Heart left ventricle (tissue), 16 donors: ENCODE results near the gene LGALS1. TPM values are rescaled to one million over a fixed set of nuclear protein-coding genes. Genes with fewer than 3 reads are reported as not detected.

Experiments used
- ATAC-seq, 4 donors: fragments of 200-7000 bp; cut with Tn5 transposase; one replicate each; pipeline ENCODE4 v1.9.1; 2020 to 2022; ENCODE audit warnings: moderate library complexity in 4 of 4, mild to moderate bottlenecking in 3 of 4, moderate number of reproducible peaks in 1 of 4
- DNase-seq, 5 donors: peaks; one replicate each; pipeline ENCODE4 v3.0.0-alpha.2; 2020
- H3K27ac ChIP-seq, 12 donors: fragments of 200-600 bp; sonication (generic) in 4 of 12; one replicate each; pipeline versions ENCODE4 v1.5.0 to v1.8.0; 2016 to 2022; ENCODE audit warnings: mild to moderate bottlenecking in 2 of 12
- H3K27me3 ChIP-seq, 9 donors: fragments of 200-600 bp; sonication (generic) in 2 of 9; one replicate each; pipeline versions ENCODE4 v1.5.1 to v1.8.0; 2016 to 2022; ENCODE audit warnings: mild to moderate bottlenecking in 3 of 9
- H3K36me3 ChIP-seq, 9 donors: fragments of 200-600 bp; sonication (generic) in 2 of 9; one replicate each; pipeline versions ENCODE4 v1.5.0 to v1.8.0; 2018 to 2022; ENCODE audit warnings: mild to moderate bottlenecking in 2 of 9
- H3K4me1 ChIP-seq, 12 donors: fragments of 200-600 bp; sonication (generic) in 4 of 12; one replicate each; pipeline versions ENCODE4 v1.5.0 to v1.8.0; 2016 to 2022; ENCODE audit warnings: mild to moderate bottlenecking in 3 of 12
- H3K4me3 ChIP-seq, 12 donors: fragments of 200-600 bp; sonication (generic) in 4 of 12; one replicate each; pipeline versions ENCODE4 v1.5.0 to v1.8.0; 2017 to 2022; ENCODE audit warnings: mild to moderate bottlenecking in 9 of 12, moderate library complexity in 4 of 12
- H3K9me3 ChIP-seq, 12 donors: fragments of 200-600 bp; sonication (generic) in 4 of 12; one replicate each; pipeline versions ENCODE4 v1.5.0 to v1.8.0; 2016 to 2022; ENCODE audit warnings: mild to moderate bottlenecking in 1 of 12
- POLR2A ChIP-seq, 2 donors: fragments of 450-650 bp; IDR thresholded peaks; one replicate each; pipeline ENCODE4 v1.6.1; 2017; ENCODE audit warnings: antibody characterized with exemption in 2 of 2, mild to moderate bottlenecking in 2 of 2, moderate library complexity in 2 of 2
- WGBS, 4 donors: extraction: QIAGEN DNeasy Blood & Tissue Kit in 2 of 4; methylation state at CpG; one replicate each; pipeline versions ENCODE4 v1.1.5 to v1.1.7; 2013 to 2018; 5-methylcytosine and 5-hydroxymethylcytosine counted together
- intact Hi-C, 10 donors: fragments of 100-400 bp; cut with DNase I; formaldehyde crosslinking; loops; one replicate each; pipeline versions ENCODE4 v1.11.1 to v1.14.2; 2022
- polyA plus RNA-seq, 2 donors: library from polyadenylated mRNA; stranded (reverse); fragments of 200-250 nt; gene quantifications; one replicate each; pipeline ENCODE4 v1.2.3, GENCODE V29; 2013
- total RNA-seq, 9 donors: library from RNA; depleted of rRNA in 2 of 9; stranded (reverse); fragments of >200 nt in 2 of 9; fragmentation: NEBNext Ultra II Directional in 3 of 9; extraction: Animal tissue kit (Norgen Biotek cat#: 25700) in 3 of 9; gene quantifications; one replicate each; pipeline versions ENCODE4 v1.1.0 to v1.2.4, GENCODE V29; 2016 to 2023
- TF ChIP-seq, protein P1 (sequence below), 12 donors: fragments of 200-600 bp; sonication (generic) in 4 of 12; IDR thresholded peaks; one replicate each; pipeline versions ENCODE4 v1.5.0 to v1.8.0; 2018 to 2022; ENCODE audit warnings: antibody characterized with exemption in 12 of 12, mild to moderate bottlenecking in 5 of 12
- donor health status: ischemic (EF 13 %, LVEDD 7.1; RV severe dilation, severe dysfunction).
- donor health status: healthy with polysubstance abuse.
- donor health status: DM: no; HTN: yes; CAD: no.
- donor health status: DM: no; HTN: no; CAD: no.
- donor health status: ischemic (EF 25% LVEDD 6.9; RV normal size, moderate dysfunction).
- donor health status: ischemic (EF 25% LVEDD 5.7; RV mildly dilated, moderate dysfunction).
- donor health status: healthy.
- donor health status: DM: yes; HTN: yes; CAD: no.
- donor health status: ischemic (EF 35%, LVEDD 5.7; RV mildly dilated, moderate dysfunction).
- donor health status: nonischemic (EF 11% LVEDD 7.7; RV severe dilation, severe dysfunction).
- donor health status: DM: yes; HTN: yes; CAD: no.
- donor health status: PGD.
- donor health status: ischemic (EF 29% LVEDD 5.4; RV normal size, mild dysfunction).
- donor health status: nonischemic (EF 23%, LVEDD 6.1; RV moderate dilation, normal function).

Gene LGALS1
- total and polyA plus RNA-seq, 11 donors, result 722 to 2,204 (median 951) TPM

DNA sequence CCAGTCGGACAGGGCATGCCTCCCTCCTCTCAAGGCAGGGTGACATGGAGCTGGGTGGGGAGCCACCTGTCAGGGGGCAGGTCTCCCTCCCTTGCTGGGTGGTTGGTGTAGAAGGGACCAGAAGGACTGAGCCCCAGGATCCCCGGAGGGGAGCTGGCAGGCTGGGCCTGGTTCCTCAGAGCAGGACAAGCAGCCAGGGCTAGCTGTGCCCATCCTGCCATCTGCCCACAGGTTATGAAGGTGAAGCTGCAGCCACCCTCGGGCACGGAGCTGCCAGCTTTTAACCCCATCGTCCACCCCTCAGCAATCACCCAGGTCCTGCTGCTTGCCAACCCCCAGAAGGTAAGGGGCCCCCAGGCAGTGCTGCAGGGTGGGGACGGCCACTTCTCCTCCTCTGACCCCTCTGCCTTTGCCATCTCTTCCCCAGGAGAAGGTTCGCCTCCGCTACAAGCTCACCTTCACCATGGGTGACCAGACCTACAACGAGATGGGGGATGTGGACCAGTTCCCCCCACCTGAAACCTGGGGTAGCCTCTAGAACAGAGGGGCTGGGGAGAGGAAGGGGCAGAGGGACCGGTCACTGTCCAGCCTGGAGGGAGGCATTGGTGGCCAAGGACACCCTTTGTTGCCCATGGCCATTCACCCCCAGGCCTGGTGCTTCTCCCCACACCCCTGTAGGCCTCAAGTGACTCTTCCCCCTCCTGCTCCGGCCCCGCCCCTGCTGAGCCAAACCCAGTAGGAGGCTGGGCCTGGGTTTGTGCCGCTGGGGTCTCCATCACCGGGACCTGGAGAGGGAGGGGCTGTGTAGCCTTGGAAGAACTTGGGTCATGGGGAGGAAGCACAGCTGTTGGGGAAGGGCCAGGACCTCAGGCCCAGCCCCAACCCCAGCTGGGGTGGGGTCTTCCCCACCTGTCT is 43.0 kb upstream of the LGALS1 start:
- DNase-seq (no peak), ATAC-seq (no peak)
- no peaks in the 10 kb centered on the region for H3K27me3 ChIP-seq
- peak overlapping the region; percentile 65 to 98 (median 84) for H3K27ac ChIP-seq
- 81 to 85% (median 84%) methylated on average over 6 to 14 of the region's 14 CpGs for WGBS, 4 donors
- no peak for TF ChIP-seq POLR2A (IDR thresholded peaks at IDR 0.05)
- TF ChIP-seq, protein P1, sequence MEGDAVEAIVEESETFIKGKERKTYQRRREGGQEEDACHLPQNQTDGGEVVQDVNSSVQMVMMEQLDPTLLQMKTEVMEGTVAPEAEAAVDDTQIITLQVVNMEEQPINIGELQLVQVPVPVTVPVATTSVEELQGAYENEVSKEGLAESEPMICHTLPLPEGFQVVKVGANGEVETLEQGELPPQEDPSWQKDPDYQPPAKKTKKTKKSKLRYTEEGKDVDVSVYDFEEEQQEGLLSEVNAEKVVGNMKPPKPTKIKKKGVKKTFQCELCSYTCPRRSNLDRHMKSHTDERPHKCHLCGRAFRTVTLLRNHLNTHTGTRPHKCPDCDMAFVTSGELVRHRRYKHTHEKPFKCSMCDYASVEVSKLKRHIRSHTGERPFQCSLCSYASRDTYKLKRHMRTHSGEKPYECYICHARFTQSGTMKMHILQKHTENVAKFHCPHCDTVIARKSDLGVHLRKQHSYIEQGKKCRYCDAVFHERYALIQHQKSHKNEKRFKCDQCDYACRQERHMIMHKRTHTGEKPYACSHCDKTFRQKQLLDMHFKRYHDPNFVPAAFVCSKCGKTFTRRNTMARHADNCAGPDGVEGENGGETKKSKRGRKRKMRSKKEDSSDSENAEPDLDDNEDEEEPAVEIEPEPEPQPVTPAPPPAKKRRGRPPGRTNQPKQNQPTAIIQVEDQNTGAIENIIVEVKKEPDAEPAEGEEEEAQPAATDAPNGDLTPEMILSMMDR (IDR thresholded peaks at IDR 0.05), result no peak
- intact Hi-C loops, result no loop called here
- H3K4me1 ChIP-seq, result peaks cover 2 to 77% (median 26%) of the 10 kb centered on the region in 12 donors
- H3K4me3 ChIP-seq, result peak overlapping the region in 1 of 12 donors; percentile 36
- no peaks in the 10 kb centered on the region for H3K9me3 ChIP-seq
- H3K36me3 ChIP-seq, result peaks cover 0 to 39% (median 15%) of the 10 kb centered on the region in 9 donors

- Histone ChIP-seq H3K27me3 (no peaks in the 10 kb centered on the region), H3K27ac (peak overlapping the region; percentile 65 to 98 (median 84)), H3K4me1 (peaks cover 2 to 77% (median 26%) of the 10 kb centered on the region in 12 donors), H3K36me3 (peaks cover 0 to 38% (median 15%) of the 10 kb centered on the region in 9 donors), H3K9me3 (no peaks in the 10 kb centered on the region), H3K4me3 (peak overlapping the region in 6 of 12 donors; percentile 1 to 36 (median 26))
- WGBS, 4 donors, result 50 to 60% (median 59%) methylated on average over 7 to 11 of the region's 11 CpGs
- no peak for TF ChIP-seq POLR2A (IDR thresholded peaks at IDR 0.05)
- TF ChIP-seq, protein P1 (IDR thresholded peaks at IDR 0.05), result no peak
- DNase-seq, result no peak
- intact Hi-C loops, result no loop called here
- ATAC-seq, result peak in 1 of 4 donors; percentile 1
These were observed 42.3 kb upstream of the LGALS1 start for GRCh38 chr22:37633089-37633624.

DNA sequence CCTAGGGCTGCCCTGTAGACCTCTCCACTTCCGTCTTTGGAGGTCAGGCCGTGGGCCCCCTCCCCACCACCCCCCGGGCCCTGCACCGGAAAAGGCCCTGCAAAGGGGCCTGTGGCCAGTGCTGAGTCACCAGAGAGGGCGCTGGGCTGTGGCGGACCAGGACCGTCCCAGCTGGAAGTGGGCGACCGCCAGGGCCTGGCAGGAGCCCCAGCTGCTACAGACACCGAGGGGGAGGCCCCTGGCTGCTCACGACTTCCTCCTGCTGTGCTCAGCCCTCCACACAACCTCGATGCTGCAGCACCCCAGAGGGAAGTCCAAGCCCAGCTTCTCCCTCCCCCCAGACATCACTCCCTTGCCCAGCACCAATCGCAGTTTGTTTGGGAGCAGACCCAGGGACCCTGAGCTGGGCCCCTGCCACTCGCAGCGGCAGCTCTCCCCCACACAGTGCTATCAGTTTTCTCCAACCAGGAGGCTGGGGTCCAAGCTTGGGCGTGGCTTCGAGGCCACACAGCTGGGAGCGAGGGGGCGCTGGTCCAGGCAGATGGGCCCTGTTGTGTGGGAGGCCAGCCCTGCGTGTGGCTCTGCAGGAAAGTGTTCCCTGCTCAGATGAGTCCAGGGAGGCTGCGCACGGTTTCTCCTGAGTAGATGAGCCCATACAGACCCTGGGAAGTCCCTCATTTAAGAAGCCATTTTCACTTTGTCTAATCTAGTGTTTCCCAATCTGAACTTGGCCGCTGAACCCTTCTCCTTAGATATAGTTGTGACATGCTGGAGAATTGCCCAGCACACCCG is 41.6 kb upstream of the LGALS1 start:
- intact Hi-C loops, result no loop called here
- WGBS, 4 donors, result 4 to 19% (median 6%) methylated on average over 20 to 24 of the region's 24 CpGs
- DNase-seq (peak; percentile 90 to 95 (median 92)), ATAC-seq (peak; percentile 76 to 91 (median 84))
- Histone ChIP-seq H3K36me3 (peaks cover 0 to 31% (median 14%) of the 10 kb centered on the region in 9 donors), H3K9me3 (no peaks in the 10 kb centered on the region), H3K27me3 (no peaks in the 10 kb centered on the region), H3K4me3 (peak overlapping the region in 9 of 12 donors; percentile 1 to 36 (median 22)), H3K27ac (peak overlapping the region; percentile 65 to 98 (median 84)), H3K4me1 (peaks cover 2 to 80% (median 30%) of the 10 kb centered on the region in 12 donors)
- TF ChIP-seq POLR2A (IDR thresholded peaks at IDR 0.05), result no peak
- TF ChIP-seq, protein P1 (IDR thresholded peaks at IDR 0.05), result peak in 9 of 12 donors; percentile 9 to 51 (median 26)
